Inflammatory macrophage treated with lipopolysaccharide for 1 hour (primary cell): ENCODE measurements around the gene RAB38.

Source experiments
- DNase-seq, 2 donors: peaks; one replicate each; pipeline ENCODE4 v3.0.0-alpha.2; 2020 to 2022

Gene RAB38

DNA sequence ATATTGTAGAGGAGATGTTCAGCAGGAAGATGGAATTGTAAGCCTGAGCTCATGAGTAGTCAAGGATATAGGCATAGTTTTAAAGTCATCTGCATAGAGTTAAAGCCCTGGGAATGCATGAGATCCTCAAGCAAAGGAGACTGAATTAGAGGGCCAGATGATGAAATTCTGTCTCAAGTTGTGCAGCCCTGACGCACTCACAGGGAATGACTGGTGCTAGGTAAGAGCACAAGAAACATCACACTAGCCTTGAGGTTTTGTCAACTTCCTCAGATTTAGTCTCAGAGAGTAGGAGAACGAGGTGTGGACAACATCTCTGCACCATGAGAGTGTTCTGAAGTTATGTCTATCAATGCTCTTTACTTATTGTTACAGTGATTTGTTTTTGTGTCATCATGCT, 5.8 kb downstream of the RAB38 start:
- DNase-seq, result no peak

DNA sequence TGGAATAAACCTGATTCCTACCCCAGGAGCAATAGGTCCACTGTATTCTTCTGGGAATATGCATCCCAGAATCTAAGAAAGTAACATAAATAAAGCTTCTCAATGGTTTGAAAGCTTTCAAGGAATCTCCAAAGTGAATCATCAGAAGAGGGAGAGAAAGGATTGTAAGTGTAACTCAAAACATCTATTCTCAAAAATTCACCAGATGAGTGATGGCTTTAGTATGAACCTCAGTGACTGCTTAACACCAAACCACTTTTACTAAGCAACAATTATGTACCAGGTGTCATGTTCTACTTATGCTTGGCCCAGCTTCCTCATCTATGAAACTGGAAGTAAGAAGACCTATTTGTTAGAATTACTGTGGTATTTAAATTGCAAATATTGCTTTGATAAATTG, 7.4 kb downstream of the RAB38 start:
- no peak for DNase-seq

DNA sequence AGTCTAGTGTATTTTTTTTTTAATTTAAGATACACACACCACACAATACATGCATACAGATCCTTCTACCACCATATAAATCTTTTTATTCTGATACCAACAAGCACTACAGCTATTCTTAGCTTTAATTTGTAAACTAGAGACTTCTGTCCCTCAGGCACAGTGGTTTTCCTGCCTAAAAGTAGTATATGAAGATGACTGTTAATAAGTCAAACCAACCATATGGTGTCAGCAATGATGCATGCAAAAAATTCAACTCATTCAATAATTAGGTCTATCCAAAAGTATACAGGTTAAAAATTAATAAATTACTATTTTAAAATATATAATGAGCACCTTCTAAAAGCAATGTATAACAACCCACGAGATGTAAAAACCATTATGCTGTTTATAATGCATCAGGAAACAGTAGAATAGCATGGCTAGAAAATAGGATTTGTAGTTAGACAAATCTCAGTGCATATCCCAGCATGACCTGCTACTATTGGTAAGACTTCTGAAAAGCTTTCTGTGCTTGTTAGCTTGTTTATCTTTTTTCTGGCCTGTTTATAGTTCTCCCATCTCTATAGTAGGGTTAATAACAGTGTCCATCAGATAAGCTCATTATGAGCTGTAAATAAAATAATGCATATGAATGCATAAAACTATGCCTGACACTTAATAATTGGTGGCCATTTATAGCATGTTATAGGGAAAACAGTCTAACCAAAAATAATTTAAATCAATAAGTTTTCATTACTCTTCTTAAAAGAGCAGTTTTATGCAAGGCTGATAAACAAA, 10.2 kb downstream of the RAB38 start:
- no peak for DNase-seq

DNA sequence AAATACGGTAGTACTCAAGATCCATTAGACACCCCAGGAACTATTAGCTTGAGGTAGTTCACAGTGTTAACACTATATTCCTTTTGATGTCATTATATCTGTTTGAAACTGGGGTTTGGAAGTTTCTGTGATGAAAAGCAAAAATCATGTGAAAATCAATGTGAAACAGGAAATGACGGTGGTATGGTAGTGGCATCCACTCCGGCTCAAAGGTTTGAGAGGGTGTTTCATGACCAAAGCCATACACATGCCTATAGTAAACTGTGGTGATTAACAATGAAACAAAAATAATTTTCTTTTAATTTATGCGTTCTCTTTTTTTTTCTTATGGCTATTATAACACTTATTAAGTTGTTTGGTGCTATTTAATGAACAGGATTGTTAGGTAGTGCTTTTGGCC, 10.9 kb downstream of the RAB38 start:
- no peak for DNase-seq

DNA sequence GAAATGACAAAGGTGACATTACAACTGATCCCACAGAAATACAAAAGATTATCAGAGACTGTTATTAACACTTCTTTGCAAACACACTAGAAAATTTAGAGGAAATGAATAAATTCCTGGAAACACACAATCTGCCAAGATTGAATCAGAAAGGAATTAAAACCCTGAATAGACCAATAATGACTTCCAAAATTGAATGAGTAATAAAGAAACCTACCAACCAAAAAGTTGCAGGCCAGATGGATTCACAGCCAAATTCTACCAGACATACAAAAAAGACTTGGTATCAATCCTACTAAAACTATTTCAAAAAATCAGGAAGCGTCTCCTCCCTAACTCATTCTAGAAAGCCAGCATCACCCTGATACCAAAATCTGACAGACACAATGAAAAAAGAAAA, 17.2 kb downstream of the RAB38 start:
- DNase-seq, result no peak

- DNase-seq, result no peak
Observed at GRCh38 chr11:88157370-88157769, 17.9 kb downstream of the RAB38 start.

GRCh38 chr11:88152381-88152780, 22.9 kb downstream of the RAB38 start:
- no peak for DNase-seq

DNA sequence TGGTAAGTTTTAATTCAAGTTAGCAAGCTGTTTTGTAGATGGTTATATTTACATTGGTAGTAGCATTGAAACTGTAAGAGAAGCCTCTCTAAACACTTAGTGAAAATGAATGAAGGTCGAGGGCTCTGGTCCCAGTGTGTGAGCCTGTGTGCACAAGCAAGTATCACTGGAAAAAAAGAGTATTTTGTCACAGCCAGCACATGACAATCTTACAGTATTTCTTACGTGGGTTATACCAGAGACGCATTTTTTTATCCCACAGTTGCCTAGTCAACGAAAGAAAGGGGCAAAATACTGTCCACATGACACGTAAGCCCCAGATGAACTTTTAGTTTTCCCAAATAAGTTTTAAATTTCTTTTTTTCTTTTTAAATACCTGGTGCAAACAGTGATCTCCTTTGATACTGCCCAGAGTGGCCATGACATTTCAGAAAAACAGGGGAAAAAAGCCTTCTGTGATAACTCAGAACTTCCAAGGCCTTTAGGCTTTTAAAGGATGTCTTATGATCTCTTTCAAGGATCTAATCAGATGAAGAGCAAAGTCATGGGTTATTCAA, 23.5 kb downstream of the RAB38 start:
- DNase-seq, result no peak

GRCh38 chr11:88146106-88146505, 29.1 kb downstream of the RAB38 start:
- DNase-seq, result no peak

GRCh38 chr11:88139865-88140264, 35.4 kb downstream of the RAB38 start:
- DNase-seq, result no peak

- no peak for DNase-seq
Observed at GRCh38 chr11:88131764-88132470, 43.3 kb downstream of the RAB38 start.

GRCh38 chr11:88122956-88123355, 52.3 kb downstream of the RAB38 start:
- DNase-seq, result no peak

DNA sequence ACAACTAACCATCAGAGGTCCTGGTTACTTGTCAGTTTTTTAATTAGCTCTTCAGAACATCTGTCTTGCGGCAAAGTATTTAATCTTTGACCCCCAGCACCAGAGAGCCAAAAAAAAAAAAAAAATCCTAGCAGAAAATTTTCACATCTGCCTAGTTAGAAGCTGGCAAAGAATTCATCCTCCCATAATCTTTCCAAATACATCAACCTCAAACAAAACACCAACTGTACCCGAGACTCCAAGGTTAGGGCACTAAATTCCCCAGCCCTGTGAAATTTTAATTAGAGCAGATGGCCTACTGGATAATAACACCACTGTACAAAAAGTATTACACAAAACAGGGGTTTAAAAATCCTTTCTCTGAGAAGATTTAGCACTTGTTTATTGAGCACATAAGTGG, 55.7 kb downstream of the RAB38 start:
- DNase-seq, result no peak

DNA sequence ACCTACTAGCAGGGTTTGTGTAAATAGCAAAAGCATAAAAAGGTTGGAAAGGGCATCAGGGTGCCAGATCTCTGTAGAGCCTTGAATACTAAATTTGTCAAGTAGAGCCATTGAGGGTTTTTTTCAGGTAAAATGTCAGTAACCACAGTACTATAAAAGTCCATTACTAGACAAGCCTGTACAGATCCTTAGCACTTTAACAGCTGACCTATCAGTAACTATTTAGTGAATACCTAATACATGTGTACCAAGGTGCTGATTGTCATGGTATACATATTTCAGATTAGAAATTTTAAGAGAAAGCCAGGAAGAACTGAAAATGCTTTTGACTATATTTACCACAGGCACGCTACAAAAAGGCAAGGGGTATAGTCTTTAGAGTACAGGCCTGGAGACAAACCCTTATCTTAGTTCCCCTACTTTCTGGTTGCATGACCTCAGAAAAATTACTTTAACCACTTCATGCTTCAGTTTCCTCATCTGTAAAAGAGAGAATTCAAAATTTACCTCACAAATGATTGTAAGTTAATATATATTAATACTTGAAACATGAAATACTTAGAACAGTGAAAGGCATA, 57.9 kb downstream of the RAB38 start:
- DNase-seq, result no peak

GRCh38 chr11:88115828-88116755, 59.2 kb downstream of the RAB38 start:
- DNase-seq, result no peak

- DNase-seq, result peak; percentile 28 to 45
Observed at GRCh38 chr11:88114486-88115045, 60.7 kb downstream of the RAB38 start.

DNA sequence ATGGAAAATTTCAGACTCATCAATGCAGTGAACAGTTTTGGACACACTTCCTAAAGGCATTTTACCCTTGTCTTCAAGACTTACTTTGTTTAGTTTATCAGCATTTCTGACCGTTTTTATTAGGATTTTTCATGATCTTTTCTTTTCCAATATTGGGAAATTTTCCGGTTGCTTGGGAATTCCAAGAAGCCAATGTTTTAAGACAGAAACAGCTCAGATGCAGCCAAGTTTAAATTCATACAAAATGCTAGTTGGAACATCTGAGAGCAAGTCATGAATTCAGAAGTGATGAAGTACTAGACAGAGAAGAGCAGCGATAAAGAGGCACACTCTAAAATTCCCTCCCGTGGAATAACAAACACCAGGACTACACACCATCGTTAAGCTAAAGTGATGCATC, 68.6 kb downstream of the RAB38 start:
- DNase-seq, result no peak

DNA sequence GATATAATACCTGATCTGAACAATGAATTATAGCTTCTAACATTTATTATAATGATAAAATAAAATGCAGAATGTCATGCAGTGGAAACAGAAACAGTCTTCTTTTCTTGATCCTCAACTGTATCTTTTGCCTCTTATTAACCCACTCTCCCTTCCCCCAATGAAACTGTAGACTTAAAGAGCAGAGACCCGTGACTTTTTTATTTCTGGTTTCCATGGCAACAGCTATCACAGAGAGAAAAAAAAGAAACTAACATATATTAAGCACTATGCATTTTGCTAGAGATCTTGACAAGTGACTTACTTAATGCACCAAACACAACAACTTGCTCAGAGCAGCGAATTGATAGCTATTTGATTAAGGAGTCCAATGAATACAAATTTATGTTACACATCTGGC, 69.3 kb downstream of the RAB38 start:
- DNase-seq, result no peak

- DNase-seq, result no peak
Observed at GRCh38 chr11:88105526-88105925, 69.7 kb downstream of the RAB38 start.

- no peak for DNase-seq
Observed at GRCh38 chr11:88104408-88104807, 70.8 kb downstream of the RAB38 start.

DNA sequence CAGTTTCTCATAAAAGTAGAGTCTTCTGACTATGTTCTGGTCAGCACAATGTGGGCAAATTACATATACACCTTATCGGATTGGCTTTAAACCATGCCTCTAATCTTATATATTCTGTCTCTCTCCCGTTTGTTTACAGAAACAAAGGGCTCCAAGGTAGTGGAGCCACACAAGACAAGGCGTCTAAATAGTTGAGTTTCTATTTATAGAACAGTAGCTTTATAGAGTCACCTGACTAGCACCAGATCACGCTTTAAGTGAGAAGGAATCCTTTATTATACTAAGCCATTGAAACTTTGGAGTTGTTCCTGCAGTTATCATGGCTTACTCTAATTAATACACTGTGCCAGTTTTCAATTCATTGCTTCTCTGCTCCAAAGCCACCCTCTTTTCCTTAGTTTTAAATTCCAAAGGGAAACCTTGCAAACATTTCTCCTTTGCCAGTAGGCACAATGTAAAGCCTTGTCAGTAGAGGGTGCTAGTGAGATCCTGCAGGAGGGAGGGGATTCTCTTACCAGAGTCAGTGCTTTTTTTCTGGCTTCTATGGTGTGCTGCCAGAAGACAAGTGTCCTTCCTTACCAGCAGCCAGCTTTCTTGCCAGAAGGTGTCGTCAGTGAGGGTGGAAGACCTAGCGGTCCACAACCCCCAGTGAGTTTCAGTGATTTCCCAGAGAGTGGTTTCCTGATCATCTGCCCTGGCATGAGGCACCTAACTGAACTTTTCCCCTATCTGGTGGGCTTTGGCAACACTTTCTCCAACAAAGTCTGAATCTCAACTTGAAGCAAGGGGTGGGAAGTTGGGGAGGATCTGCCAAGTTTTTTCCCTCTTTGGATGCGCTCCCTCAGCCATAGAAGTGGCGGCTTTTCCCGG, 71.7 kb downstream of the RAB38 start:
- DNase-seq, result peak; percentile 28 to 53

DNA sequence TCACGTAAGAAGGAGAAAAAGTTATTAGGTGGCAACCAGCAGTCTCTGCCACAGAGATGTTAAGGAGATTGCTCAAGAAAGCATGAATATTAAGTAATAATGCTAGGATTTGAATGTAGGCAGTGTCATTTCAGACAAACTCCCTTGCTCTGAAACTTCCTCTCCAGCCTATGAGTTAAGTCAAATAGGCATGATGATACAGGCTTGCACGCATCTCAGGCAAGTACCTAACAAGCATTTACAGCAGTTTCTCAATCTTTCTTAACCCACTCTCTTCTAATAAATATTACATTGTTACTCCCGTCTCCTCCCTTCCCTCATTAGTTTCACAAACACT, 72.7 kb downstream of the RAB38 start:
- peak; percentile 76 to 89 for DNase-seq
